NCI-H524 treated with DMSO at 0.1 percent for 48 hours (cell line): Measurements from ENCODE around the gene CST7.

ENCODE experiments used
- DNase-seq: peaks from one replicate; lab custom pipeline; 2025; lab: John Stamatoyannopoulos, UW

Gene CST7

DNA sequence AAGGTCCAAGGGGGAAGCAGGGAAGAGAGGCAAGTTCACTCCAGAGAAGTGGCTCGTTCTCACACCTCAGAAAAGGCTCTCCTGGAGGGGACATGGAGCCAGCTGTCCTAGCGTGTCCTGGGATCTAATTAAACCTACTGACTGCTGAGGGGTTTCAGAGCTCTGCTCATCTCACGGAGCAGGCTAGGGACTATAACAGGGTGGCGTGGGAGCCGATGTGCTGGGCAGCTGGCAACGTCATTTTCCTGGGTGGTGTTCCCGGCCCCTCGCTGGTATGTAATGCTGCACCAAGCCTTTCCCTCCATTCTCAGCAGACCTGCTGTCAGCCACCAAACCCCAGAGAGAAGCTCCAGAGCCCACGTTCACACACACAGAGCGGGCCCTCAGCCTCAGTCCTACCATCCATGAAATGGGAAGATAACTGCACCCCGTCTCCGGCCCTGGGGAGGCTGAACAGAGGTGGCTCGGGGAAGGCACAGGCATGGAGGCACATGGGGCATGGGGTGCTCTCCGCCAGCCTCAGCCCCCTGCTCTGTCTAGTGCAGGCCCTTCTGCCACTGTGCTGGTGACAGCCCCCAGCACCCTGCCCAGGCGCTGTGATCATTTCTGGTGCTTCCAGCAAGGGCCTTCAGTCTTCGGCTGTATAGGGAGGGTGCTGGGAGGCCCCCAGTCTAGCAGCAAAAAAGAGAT lies 1.9 kb downstream of the CST7 start:
- no peak for DNase-seq

DNA sequence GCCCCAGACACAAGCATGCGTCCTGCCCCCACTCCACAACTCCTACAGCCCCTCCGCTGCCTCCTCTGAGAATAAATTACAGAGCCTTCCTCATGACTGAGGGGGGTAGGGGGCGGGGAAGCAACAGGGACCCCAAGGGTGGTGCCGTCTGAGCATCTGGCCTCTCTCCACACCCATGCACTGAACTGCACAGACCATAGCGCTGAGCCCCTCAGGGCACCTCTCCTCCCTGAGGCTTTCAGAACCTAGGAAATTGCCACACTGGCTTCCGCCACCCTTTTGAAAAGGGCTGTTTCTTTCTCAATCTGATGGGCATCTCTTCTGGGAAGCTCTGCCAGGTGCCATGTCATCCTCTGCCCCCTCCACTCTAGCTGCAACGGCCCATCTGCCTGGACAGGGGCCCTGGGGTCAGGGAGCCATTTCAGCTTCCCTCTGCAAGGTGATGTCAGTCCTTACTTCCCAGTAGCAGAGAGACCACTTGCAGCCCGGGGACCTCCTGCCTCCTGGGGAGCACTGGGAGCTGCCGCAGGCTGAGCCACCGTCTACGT lies 2.5 kb downstream of the CST7 start:
- no peak for DNase-seq

DNA sequence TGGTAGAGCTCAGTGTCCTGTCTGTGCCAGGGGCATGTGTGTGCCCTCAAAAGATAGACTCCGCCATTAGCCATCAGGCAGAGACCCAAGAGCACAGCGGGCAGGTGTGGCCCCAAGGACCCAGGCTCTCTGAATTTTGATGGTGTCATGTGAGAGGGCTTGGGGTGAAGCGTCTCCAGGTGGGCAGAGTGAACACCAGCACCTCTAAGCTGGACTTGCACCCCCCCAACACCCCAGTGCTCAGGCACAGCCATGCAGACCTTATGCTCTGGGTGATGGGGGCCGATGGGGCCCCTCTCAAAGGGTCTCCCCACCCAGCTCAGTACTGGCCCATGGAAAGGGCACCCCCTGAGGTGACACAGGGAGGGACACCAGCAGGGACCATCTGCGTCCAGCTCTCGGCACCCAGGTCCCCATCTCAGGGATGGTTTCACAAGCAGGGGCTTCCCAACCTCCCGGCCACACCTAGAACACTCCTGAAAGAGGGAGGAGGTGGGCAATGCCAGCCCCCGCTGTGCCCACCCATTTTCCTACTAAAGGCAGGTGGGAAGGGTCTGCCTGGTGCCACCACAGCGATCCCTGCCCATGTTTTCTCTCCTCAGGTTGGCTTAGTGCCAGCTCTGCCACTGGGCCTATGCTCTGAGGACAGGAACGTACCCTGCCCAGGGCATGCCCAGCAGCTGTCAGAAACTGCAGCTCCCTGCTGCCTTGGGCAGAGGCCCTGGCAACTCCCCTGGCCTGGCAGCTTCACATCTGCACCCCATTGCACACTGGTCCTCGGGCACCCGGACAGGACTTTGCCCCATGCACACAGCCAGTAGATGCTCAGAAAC lies 3.5 kb downstream of the CST7 start:
- DNase-seq: no peak

DNA sequence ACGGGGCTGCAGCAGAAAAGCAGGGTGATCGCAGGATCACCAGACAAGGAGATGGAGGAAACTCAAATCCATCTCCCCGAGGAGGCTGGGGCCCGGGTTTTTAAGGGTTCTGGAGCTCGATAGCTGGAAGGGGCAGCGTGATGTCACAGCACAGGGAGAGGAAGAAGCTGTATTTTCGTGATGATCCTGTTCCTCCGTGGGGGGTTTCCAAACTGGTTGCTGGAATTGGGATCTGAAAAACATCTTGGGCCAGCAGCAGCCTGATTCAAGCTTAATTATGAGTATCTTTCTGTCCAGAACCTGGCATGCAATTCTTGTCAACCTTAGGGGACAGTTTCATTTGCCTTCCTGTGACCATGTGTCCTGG lies 4.1 kb downstream of the CST7 start:
- no peak for DNase-seq

DNA sequence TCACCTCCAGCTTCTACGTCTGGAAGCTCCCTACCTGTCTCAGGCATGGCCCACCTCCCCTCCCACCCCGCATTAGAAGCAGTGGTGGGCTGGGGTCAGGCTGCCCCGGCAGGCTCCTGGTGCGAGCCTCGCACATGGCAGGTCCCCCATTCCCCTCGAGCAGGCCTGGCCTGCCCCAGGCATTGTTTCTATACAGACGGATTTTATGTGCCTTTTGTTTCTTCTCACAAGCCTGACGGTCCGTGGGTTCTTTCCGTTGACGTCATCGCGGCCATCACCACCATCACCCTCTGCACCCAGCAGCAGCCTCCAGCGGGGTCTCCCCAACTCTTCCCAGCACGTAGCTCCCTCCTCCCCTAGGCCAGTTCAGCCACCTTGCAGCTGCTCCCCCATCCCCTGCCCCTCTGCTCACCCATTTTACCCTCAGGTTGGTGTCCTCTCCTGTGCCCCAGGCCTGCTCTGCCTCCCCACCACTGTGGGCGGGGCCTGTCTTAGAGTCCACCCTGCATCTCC lies 4.6 kb downstream of the CST7 start:
- DNase-seq: no peak

DNA sequence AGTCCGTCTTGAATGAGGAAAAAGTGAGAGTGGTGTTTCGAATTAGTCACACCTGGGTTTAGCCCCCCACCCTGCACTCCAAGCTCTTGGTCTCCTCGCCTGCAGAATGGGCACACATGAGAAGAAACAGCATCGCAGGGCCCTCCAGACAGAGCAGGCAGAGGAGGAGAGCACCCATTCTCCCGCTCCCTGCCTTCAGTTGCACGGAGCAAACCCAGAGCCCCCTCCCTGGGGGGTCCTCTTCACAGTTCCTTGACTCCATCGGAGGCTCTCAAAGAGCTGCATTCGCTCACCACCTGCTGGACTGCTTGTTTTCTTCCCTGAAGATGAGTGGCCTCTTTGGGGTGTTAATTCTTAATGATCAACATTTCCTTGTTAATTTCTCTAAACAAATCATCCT lies 5.1 kb downstream of the CST7 start:
- no peak for DNase-seq

DNA sequence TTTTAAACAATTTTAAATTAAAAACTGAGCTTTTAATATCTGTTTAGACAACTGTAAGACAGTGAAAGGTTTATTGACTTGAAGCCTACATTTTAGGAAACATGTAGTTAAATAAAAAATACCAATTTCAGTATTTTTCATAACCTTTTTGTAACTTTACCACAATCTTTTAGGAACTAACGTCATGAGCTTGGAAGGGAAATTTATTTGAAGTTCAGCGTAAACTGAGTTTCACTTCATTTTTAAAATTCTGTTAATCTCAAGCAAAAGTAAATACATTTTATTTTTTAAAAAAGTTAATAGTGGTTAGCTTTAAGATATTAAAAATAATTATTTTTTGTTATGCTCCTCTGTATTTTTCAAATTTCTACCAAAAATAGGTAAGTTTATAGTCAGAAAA lies 5.5 kb downstream of the CST7 start:
- no peak for DNase-seq

DNA sequence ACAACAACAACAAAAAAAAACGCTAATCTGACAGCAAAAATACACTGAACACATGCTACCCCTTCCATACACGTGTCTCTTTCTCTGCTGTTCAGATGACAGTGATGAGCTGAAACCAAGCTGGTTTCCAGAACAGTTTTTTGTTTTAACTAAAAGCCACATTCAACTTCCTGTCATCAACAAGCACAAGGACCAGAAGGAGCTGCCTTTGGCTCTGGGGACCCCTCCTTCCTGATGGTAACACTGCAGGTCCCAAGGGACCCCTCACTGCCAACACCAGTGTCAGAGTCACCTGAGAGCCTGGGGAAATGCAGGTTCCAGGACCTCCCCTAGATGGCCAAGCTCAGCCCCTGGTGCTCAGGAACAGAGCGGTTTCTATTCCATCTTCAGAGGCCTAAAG lies 6.0 kb downstream of the CST7 start:
- DNase-seq: no peak

DNA sequence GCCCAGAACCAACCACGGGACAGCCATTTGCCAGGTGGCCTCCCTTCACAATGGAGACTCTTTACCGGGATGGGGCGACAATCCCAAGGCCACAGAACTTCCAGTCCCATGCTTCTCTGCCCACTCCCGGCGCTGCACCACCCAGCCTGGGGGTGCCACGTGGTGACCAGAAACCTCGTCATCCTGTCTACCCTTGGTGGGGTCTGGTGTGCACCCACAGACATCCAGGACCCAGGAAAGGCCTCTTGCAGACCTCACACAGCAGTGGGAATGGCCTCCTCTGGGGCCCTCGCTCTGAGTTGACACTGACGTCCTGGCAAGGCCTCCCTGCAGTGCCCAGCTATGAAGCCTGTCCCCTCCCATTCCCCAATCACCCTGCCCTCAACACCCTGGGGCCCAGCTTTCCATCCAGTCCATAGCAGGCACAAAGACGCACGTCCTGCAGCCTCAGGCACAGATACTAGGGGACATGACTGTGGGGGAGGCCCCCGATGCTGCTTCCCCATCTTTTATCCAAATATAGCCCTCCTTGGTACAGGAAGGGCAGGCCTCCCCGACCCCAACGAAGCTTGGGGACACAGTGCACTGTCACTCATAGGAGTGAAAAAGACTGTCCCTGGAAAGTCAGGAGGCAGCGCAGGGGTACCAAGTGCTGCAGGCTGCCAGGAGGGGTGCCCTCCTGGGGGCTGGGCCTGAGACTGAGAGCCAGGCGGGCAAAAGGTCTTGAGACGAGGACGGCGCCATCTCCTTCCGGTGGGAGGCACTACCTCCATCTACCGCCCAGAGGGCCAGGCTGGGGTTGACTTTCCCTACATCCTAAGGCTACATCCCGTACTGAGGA lies 7.2 kb downstream of the CST7 start:
- DNase-seq: no peak

DNA sequence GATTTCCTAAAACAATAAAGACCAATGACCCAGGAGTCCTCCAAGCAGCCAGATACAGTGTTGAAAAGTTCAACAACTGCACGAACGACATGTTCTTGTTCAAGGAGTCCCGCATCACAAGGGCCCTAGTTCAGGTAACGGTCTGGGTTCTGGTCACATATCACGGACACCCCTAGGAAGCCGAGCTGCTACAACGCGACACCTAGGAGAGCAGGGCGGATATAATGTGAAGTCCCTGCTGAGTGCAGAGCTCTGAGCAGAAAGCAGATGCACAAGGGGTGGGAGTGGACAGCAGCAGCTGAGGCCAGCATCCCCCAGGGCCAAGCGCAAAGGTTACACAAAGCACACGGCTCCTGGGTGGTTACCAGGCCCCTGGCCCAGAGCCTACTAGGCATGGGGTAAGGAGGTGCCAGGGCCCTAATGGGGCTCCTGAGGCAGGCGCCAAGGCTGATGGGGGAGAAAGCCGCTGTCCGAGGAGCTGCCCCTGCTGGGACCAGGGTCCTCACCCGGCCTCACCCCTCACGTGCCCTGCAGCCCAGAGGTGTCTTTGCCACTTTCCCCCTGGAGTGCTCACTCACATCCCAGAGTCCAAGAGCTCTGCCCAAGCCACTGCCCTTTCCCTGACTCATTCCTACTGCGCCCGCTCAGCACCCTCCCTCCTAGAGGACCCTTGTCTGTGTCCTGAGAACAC lies 8.4 kb downstream of the CST7 start:
- DNase-seq: no peak

DNA sequence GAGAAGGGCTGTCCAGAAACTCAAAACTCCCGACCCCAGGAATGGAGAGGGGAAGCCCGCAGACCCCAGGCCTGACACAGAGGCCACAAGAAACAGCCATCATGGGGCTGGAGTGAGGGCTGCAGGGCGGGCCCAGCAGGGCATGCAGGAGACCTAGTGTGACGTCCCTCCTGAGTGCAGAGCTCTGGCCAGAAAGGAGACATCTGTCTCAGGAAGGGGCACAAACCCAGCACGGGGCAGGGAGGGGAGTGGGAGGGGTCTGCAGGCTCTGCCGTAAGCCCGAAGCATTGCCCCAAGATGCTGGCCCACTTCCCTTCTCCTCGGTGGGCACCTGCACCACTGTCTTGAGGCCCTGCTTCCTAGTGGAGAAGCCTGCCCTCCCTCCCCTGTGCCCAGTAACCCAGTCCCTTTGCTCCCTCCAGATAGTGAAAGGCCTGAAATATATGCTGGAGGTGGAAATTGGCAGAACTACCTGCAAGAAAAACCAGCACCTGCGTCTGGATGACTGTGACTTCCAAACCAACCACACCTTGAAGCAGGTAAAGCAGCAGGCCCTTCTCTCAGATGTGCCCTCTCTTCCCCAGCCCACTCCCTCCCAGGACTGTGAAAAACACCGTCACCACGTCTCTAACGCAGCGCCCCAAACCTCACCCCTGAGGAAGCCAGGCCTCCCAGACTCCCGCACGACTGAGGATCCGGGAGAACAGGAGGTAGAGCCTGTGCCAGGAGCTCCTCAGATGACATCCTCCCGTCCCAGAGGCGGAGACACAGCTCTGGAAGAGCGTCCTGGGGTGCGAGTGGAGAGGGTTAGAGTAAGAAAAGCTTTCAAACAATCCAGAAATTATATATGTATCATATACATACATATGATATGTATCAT lies 9.7 kb downstream of the CST7 start:
- no peak for DNase-seq

DNA sequence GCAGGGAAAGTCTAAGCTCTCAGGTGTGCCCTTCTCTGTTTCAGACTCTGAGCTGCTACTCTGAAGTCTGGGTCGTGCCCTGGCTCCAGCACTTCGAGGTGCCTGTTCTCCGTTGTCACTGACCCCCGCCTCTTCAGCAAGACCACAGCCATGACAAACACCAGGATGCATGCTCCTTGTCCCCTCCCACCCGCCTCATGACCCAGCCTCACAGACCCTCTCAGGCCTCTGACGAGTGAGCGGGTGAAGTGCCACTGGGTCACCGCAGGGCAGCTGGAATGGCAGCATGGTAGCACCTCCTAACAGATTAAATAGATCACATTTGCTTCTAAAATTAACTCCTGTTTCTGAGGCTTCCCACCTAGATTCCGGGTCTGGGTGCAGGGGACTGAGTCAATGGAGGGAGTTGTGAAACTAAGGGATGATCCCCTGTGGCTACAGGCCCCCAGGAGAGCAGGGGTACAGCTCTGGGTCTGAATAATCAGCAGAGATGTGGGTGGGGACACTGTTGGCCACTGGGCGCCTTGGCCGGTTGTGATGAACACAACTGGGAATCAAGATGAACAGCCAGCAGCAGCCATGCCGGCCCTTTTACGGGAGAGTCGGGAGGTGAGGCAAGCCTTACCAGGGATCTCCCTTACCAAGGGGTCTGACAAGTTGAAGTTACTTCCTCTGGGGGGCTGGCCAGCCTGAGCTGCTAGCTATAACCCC lies 10.7 kb downstream of the CST7 start:
- DNase-seq: no peak

DNA sequence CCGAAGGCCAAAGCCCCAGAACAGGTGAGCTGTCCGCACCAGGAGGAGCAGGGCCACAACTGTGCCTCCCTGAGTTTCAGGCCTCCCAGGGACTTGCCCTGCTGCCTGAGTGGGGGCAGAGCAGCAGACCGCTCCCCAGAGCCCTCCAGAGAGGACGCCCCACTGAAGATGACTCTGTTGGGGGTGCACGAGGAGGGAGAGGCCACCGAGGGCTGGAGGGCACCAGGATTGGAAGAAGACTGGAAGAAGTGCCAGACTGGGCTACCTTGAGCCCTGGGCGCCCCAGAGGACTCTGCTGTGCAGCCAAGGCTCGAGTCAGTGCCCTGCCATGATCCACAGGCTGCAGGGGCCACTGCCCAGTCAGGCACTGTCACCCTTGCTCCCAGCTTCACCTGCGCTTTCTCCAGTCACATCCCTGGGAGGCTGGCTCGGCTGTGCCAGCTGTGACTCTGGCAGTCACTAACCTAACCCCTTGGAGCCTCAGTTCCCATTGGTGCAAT lies 11.3 kb downstream of the CST7 start:
- DNase-seq: no peak

DNA sequence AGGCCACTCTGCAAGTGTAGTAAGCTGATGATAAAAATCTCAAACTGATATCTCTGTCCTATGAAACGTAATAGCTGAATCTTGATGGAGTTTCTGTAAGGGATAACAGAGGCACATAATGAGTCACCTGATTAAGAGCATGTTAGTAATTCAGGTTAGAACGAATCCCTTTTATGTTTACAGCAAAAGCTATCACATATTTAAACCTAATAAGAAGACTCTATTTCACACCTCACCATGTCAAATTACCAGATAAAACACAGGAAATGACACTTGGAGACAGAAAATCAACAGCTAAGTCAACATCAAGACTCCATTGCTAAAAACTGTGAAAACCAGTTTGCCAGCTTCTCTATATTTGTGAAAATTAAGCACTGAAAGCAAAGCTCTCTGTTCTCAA lies 11.8 kb downstream of the CST7 start:
- no peak for DNase-seq

DNA sequence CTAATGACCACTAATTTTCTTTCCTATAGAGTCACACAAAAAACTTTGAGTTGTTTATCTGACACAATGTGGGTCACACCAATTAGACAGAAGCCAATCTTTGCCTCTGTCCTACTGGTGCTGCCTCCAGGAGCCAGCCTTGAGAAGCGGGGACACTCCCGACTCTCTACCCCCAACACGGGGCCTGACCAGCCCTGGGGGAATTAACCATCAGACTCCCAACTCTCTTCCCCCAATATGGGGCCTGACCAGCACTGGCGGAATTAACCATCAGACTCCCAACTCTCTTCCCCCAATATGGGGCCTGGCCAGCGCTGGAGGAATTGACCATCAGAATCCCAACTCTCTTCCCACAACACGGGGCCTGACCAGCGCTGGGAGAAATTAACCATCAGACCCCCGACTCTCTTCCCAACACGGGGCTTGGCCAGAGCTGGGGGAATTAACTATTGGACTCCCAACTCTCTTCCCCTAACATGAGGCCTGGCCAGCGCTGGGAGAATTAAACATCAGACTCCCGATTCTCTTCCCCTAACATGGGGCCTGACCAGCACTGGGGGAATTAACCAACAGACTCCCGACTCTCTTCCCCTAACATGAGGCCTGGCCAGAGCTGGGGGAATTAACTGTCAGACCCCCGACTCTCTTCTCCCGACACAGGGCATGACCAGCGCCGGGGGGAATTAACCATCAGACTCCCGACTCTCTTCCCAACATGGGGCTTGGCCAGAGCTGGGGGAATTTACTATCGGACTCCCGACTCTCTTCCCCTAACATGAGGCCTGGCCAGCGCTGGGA lies 12.5 kb downstream of the CST7 start:
- DNase-seq: no peak

DNA sequence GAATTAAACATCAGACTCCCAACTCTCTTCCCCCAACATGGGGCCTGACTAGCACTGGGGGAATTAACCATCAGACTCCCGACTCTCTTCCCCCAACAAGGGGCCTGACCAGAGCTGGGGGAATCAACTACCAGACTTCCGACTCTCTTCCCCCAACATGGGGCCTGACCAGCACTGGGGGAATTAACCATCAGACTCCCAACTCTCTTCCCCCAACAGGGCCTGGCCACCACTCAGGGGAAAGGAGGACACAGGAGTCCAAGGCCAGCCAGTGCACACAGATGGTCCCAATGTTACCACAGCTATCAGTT lies 13.1 kb downstream of the CST7 start:
- DNase-seq: no peak

DNA sequence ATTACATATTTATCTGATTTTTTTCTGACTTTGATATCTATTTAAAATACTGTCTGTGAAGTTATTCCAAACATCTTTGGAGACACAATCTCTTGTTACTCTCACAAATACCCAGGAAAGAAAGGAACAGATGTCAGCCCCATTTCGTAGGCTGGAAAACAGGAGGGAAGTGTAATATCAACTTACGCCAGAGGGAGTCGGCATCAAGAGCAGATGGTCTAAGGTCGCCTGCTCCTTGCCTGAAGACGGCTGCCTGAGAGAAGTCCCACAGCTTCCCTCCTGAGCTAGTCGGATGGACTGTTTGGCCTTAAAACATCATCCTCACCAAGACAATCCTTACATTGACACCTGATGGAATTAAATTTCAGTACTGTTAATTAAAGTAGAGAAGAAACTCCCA lies 13.4 kb downstream of the CST7 start:
- peak; percentile 77 for DNase-seq

DNA sequence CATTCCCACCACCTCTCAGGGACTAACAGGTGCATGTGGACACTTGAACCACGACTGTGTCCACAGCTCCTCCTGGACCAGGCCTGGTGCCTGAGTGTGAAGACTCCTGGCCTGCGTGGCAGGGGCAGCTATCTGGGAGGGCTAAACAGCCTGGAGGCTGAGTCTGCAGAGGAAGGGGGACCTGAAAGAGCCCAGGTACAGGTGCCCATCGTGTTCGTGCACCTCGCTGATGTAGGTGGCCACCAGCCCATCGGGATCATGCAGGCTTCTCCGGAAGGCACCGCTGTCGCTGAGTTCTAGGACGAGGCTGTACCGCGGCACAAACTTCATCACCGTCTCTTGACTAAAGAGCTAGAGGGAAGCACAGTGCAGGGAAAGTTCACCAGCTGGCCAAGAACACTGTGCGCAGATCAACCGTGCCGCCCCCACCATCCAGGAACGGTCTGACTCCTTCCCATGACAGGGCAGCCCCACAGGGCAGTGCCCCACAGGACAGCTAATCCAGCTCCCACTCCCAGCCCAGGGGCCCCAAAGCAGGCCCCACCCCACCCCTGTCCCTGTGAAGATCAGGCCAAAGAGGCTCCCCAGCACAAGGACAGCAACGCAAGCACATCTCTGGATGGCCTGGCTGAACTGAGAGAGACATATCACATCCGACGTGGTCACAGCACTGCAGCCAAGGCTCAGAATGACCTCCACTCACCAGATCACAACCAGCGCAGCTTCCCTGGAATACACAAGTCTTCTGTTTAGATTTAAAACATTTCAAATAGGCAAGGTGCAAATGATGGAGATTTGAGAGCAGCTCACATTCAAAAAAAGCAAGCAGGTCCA lies 14.8 kb downstream of the CST7 start:
- no peak for DNase-seq
